Mucosa of rectum (tissue), 2 donors: ENCODE measurements around the gene CLCN4.

ENCODE experiments used
- H3K27ac ChIP-seq, 2 donors: one replicate each; pipeline ENCODE4 v1.7.0; 2013; ENCODE audit warnings: inconsistent platforms in 2 of 2, low read depth in 2 of 2, low read length in 2 of 2
- H3K27me3 ChIP-seq, 2 donors: one replicate each; pipeline ENCODE4 v1.7.0; 2013; ENCODE audit warnings: low read length in 2 of 2; ENCODE audit not compliant: control insufficient read depth in 2 of 2, insufficient read depth in 2 of 2
- H3K36me3 ChIP-seq, 2 donors: one replicate each; pipeline ENCODE4 v1.7.0; 2013; ENCODE audit warnings: low read length in 2 of 2; ENCODE audit not compliant: control insufficient read depth in 2 of 2, insufficient read depth in 2 of 2
- H3K4me1 ChIP-seq, 2 donors: one replicate each; pipeline ENCODE4 v1.7.0; 2013; ENCODE audit warnings: low read length in 2 of 2, mild to moderate bottlenecking in 1 of 2; ENCODE audit not compliant: control insufficient read depth in 2 of 2, insufficient read depth in 2 of 2
- H3K4me3 ChIP-seq, 2 donors: one replicate each; pipeline ENCODE4 v1.7.0; 2013; ENCODE audit warnings: low read length in 2 of 2
- H3K9ac ChIP-seq, 2 donors: one replicate each; pipeline ENCODE4 v1.7.0; 2013; ENCODE audit warnings: low read length in 2 of 2, low read depth in 1 of 2, mild to moderate bottlenecking in 1 of 2
- H3K9me3 ChIP-seq, 2 donors: one replicate each; pipeline ENCODE4 v1.7.0; 2013; ENCODE audit warnings: low read length in 2 of 2; ENCODE audit not compliant: control insufficient read depth in 2 of 2
- donor health status: healthy.
- donor health status: Normal muscosa, but diverticular disease.

Gene CLCN4

DNA sequence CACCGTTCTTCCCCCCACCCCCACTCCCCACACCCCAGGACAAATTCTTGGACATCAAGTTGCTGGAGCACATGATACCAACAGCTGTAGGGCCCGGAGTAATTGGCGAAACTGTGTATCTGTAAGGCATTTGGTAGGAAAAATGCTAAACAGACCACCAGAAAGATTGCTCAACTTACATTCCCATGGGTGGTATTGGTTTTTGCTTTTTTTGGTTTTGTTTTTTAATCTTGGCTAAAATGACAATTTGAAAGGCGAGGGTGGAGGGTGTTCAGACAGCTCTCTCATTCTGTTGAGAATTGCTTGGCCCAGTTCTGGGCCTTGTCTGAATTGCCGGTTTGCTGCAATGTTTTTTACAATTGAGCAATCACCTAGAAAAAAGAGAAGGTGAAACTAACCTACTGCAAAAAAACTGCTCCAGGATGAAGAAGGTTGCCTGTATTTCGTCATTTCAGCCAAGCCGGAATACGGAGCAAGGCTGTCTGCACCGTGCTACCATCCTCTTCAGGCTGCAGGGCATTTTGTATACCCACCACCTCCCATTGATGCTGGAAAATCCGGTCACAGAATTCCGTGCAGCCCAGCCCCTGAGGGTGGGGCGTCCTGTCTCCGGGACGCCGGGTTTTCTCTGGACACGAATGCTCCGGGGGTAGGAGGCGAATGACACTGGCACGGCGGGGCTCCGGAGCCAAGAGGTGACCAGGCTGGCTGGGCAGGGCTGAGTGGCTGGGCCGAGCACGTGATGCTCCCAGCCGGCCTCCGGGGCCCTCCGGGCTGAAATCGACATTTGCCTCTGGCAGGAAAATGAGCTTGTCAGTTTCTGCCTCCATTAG, at the start of gene CLCN4:
Gene CLCN4 (plus strand): TSS at position 777 of the 833 bp plus-strand sequence. CDS start 28,058 bp downstream, outside the sequence.
- Histone ChIP-seq H3K4me1 (peaks cover 0 to 2% of the 10 kb centered on the region in 2 donors), H3K36me3 (no peaks in the 10 kb centered on the region), H3K9ac (peak within 1 kb of the TSS in 1 of 2 donors; percentile 45), H3K27ac (no peak within 1 kb of the TSS), H3K27me3 (peaks cover 18 to 36% of the 10 kb centered on the region in 2 donors), H3K4me3 (peak within 1 kb of the TSS; percentile 17 to 55), H3K9me3 (no peaks in the 10 kb centered on the region)

DNA sequence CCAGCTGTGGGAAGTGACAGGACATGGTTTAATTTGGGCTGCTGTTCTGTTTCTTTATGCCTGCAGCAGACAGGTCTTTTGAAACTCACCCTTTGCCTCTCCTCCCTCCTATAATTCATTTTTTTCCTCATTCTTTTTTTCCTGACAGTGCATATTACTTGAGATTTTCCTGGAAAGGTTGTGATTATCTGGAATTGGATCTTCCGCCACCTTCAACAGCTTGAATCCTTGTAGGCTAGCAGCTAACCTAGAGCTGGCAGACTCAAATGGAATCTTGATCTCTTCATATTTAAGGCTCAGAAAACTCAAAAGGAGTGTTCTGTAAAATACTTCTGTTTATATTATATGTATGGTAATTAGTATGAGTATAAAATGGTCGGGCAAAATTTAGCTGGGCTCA, 49.3 kb upstream of the CLCN4 start:
- H3K9ac ChIP-seq, result no peak overlapping the region
- H3K36me3 ChIP-seq, result no peaks in the 10 kb centered on the region
- H3K4me3 ChIP-seq, result no peak overlapping the region
- H3K4me1 ChIP-seq, result peaks cover 0 to 17% of the 10 kb centered on the region in 2 donors
- peak overlapping the region; percentile 31 to 33 for H3K27ac ChIP-seq
- H3K27me3 ChIP-seq, result no peaks in the 10 kb centered on the region
- H3K9me3 ChIP-seq, result no peaks in the 10 kb centered on the region

DNA sequence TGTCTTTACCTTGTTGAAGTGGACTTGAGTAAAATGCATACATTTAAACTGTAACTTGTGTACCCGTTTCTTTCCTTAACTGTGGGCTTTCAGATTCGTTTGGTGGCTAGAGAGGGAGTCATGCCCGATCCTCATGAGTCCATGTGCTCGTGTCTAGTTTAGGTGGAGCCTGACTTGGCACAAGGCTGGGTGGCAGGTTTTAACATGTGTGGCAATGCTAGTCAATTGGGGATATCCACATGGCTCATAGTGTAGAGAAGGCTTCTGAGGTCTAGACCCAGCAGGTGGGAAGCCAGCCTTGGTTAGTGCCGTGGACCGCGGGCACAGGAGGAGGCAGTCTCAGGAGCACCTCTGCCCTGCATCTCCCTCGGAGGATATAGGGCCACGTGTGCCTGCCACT, 48.5 kb upstream of the CLCN4 start:
- Histone ChIP-seq H3K9ac (no peak overlapping the region), H3K9me3 (no peaks in the 10 kb centered on the region), H3K27ac (no peak overlapping the region), H3K4me3 (no peak overlapping the region), H3K4me1 (peaks cover 0 to 17% of the 10 kb centered on the region in 2 donors), H3K36me3 (no peaks in the 10 kb centered on the region), H3K27me3 (no peaks in the 10 kb centered on the region)

DNA sequence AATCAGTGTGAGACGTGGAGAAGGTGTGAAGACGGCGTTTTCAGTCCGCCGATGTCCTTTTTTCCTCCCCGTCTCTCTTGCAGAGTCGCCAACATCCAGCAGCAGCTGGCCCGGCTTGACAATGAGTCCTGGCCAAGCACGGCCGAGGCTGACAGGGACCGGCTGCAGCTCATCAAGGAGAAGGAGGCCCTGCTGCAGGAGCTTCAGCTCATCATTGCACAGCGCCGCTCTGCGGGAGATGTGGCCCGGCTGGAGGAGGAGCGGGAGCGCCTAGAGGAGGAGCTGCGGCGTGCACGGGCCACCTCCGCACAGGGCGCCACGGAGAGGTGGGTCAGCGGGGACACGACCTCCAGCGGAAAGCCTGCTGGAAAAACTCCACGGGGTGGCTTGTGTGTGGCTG, 47.1 kb upstream of the CLCN4 start:
- Histone ChIP-seq H3K27me3 (no peaks in the 10 kb centered on the region), H3K9ac (no peak overlapping the region), H3K4me3 (no peak overlapping the region), H3K9me3 (no peaks in the 10 kb centered on the region), H3K36me3 (no peaks in the 10 kb centered on the region), H3K4me1 (peaks cover 0 to 17% of the 10 kb centered on the region in 2 donors), H3K27ac (peak overlapping the region; percentile 74)

DNA sequence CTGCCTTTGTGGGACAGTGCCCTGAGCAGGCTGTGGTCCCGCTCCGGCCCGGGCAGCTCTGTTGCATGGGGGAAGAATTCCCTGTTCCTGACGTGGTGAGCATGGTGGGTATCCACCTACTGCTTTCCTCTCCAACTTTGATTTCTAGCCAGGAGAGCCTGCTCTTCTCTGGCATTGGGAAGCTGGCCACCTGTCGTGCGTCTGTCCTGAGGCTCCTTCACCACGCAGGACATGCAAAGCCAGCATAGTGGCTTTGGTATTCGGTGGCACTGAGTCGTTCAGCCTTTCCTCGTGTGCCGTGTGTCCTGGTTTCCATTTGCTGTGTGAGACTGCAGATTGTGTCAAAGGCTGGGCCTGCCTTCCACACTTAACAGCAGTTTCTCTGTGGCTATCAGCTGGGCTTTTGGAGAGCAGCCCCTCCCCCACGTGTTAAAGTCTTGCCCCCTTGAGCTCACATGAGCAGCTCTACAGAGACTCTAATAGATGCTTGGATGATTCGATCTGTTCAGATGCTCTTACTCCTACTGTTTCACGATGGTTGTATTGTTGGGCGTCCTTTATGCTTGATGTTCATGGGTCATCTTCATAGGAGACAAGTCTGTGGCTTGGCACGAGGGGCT, 46.3 kb upstream of the CLCN4 start:
- Histone ChIP-seq H3K27ac (peak overlapping the region; percentile 74), H3K4me3 (no peak overlapping the region), H3K4me1 (peaks cover 0 to 17% of the 10 kb centered on the region in 2 donors), H3K27me3 (no peaks in the 10 kb centered on the region), H3K9me3 (no peaks in the 10 kb centered on the region), H3K9ac (no peak overlapping the region), H3K36me3 (no peaks in the 10 kb centered on the region)

DNA sequence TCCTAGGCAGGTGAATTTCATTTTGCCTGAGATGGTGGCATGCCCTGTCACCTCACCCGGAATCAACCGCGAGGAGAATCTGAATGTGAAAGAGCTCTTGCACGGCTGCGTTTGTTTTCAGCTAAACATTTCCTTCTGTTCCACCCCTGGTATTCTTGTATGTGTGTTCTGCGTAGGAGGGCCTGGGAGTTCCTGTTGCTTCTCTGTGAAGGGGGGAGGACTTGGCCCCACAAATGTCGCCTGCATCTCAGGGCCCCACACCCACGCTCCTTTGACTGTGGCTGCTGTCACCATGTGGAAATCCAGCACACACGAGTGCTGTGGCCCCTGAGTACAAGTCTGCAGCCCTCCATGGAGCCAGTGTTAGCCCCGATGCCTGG, 45.8 kb upstream of the CLCN4 start:
- H3K4me1 ChIP-seq, result peaks cover 0 to 14% of the 10 kb centered on the region in 2 donors
- H3K9me3 ChIP-seq, result no peaks in the 10 kb centered on the region
- H3K27ac ChIP-seq, result peak overlapping the region; percentile 74
- no peaks in the 10 kb centered on the region for H3K36me3 ChIP-seq
- H3K9ac ChIP-seq, result no peak overlapping the region
- H3K4me3 ChIP-seq, result no peak overlapping the region
- no peaks in the 10 kb centered on the region for H3K27me3 ChIP-seq

DNA sequence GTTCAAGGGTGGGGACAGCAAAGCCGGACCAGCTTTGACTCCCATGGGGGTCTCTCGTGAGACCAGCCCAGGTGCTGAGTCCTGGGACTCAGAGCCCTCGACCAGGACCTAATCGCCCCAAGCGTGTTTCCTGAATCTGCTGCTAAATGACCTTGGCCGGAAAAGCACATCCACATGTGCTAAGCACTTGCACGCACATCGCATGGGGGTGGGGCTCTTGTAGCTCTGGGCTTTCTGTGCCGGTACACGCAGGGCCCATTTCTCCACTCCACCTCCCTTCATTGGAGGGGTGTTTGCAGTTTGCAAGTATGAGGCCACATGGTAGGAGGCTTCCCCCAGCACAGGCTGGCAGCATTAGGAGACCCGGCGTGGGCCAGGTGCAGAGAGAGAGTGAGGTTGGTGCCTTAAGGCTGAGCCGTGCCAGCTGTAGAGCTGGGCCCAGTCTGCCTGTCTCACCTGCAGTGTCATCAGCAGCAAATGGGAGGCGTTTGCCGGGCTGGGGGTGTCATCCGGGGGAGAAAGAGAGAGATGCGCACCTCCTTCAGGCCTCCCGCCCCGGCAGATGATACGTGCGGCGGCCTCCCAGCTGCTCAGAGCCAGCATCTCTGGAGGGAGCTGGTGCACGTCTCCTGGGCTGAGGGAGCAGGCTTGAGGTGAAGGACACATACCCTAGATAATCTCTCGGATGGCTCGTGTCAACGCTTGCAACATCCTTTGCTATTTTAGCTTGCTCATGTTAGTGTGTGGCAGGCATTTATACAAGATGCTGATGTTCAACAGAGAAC, 45.2 kb upstream of the CLCN4 start:
- H3K27ac ChIP-seq, result peak overlapping the region; percentile 74
- no peaks in the 10 kb centered on the region for H3K27me3 ChIP-seq
- H3K4me3 ChIP-seq, result no peak overlapping the region
- H3K4me1 ChIP-seq, result peaks cover 0 to 14% of the 10 kb centered on the region in 2 donors
- no peaks in the 10 kb centered on the region for H3K9me3 ChIP-seq
- no peak overlapping the region for H3K9ac ChIP-seq
- H3K36me3 ChIP-seq, result no peaks in the 10 kb centered on the region

DNA sequence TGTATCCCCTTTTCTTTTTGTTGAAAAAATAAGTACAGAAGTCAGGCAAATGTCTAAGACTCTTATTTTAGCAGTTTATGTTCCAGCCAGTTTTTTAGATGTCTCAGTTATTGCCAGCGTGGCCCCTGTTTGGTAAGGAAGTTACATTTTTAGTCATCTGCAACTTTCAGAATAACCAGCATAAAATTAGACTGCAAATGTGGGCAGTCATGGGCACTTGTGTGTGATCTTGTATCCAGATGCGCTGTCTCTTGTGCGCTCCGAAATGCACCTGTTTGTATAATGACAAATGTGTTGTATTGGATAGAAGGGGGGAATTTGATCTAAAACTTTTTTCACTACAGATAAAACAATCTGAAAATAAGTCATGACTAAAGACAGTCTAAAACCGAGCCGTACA, 44.3 kb upstream of the CLCN4 start:
- Histone ChIP-seq H3K4me3 (no peak overlapping the region), H3K4me1 (peaks cover 0 to 14% of the 10 kb centered on the region in 2 donors), H3K27ac (peak overlapping the region; percentile 21 to 74), H3K9me3 (no peaks in the 10 kb centered on the region), H3K27me3 (no peaks in the 10 kb centered on the region), H3K9ac (no peak overlapping the region), H3K36me3 (no peaks in the 10 kb centered on the region)

DNA sequence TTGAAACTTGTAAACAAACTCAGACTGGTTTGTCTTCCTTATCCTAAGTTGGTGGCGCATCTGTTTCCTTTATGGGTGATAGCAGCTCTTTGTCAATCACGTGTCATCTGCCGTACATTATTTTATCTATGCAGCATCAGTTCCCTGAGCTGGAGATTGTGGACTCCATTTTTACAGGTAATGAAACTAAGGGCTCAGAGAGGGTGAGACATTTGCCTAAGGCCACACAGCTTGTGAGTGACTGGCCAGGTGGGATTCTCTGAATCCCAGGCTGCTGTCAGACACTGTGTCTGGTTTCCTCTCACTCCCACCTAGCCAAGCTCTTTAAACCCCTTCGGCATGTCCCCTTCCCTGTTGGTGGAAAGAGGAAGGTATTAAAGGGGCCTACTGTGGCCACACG, 41.7 kb upstream of the CLCN4 start:
- Histone ChIP-seq H3K4me3 (no peak overlapping the region), H3K9me3 (no peaks in the 10 kb centered on the region), H3K36me3 (no peaks in the 10 kb centered on the region), H3K9ac (no peak overlapping the region), H3K27ac (no peak overlapping the region), H3K4me1 (peaks cover 0 to 9% of the 10 kb centered on the region in 2 donors), H3K27me3 (no peaks in the 10 kb centered on the region)

DNA sequence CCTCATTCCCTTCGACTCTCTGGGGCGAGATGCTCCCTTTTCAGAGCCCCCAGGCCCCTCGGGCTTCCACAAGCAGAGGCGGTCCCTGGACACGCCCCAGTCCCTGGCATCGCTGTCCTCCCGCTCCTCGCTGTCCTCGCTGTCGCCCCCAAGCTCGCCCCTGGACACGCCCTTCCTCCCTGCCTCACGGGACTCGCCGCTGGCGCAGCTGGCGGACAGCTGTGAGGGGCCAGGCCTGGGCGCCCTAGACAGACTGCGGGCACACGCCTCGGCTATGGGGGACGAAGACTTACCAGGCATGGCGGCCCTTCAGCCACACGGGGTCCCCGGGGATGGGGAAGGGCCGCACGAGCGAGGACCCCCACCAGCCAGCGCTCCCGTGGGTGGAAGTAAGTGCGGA, 39.5 kb upstream of the CLCN4 start:
- Histone ChIP-seq H3K9ac (no peak overlapping the region), H3K4me3 (no peak overlapping the region), H3K36me3 (no peaks in the 10 kb centered on the region), H3K4me1 (no peaks in the 10 kb centered on the region), H3K27ac (no peak overlapping the region), H3K9me3 (no peaks in the 10 kb centered on the region), H3K27me3 (no peaks in the 10 kb centered on the region)
